Neural cell (in vitro differentiated cells): ENCODE measurements around the gene ENO1. TPM values are rescaled to one million over a fixed set of nuclear protein-coding genes. Genes with fewer than 3 reads are reported as not detected.
A peak's percentile ranks its signal among the peaks of the same experiment; 100 is the strongest.

Experiments
- H2AFZ ChIP-seq: fragments of 200-600, 300-800 bp; sonication (generic), shearing (Covaris generic); 2 replicates; pipeline ENCODE4 v1.6.0; 2014; ENCODE audit warnings: low read depth, mild to moderate bottlenecking, antibody characterized with exemption, low read length, moderate library complexity
- H3F3A ChIP-seq: fragments of 200-600 bp; shearing (Covaris generic); 2 replicates; pipeline ENCODE4 v1.6.1; 2016; ENCODE audit warnings: mild to moderate bottlenecking, moderate library complexity, mixed read lengths, antibody characterized with exemption, low read length; ENCODE audit not compliant: insufficient read depth, poor library complexity, severe bottlenecking
- H3K27ac ChIP-seq: fragments of 200-600, 300-800 bp; sonication (generic), shearing (Covaris generic); 2 replicates; pipeline ENCODE4 v1.5.1; 2014; ENCODE audit warnings: mild to moderate bottlenecking, low read length, moderate library complexity
- H3K27me3 ChIP-seq: fragments of 300-800, 200-600 bp; sonication (generic), shearing (Covaris generic); 2 replicates; pipeline ENCODE4 v1.6.0; 2014; ENCODE audit warnings: mild to moderate bottlenecking, low read depth, low read length, moderate library complexity; ENCODE audit not compliant: insufficient read depth
- H3K36me3 ChIP-seq: fragments of 300-800, 200-600 bp; sonication (generic), shearing (Covaris generic); 2 replicates; pipeline ENCODE4 v1.5.1; 2014; ENCODE audit warnings: mild to moderate bottlenecking, antibody characterized with exemption, low read length, moderate library complexity; ENCODE audit not compliant: insufficient read depth
- H3K4me2 ChIP-seq: fragments of 300-800, 200-600 bp; sonication (generic), shearing (Covaris generic); 2 replicates; pipeline ENCODE4 v1.6.0; 2014; ENCODE audit warnings: mild to moderate bottlenecking, low read length
- H3K4me3 ChIP-seq: fragments of 300-800, 200-600 bp; sonication (generic), shearing (Covaris generic); 2 replicates; pipeline ENCODE4 v1.5.1; 2014; ENCODE audit warnings: mild to moderate bottlenecking, low read length, moderate library complexity
- H3K79me2 ChIP-seq: fragments of 200-600 bp; shearing (Covaris generic); replicated peaks from 2 replicates; pipeline ENCODE4 v1.6.0; 2014; ENCODE audit warnings: mild to moderate bottlenecking, low read length, moderate library complexity; ENCODE audit not compliant: insufficient read depth
- H3K9ac ChIP-seq: fragments of 300-800, 200-600 bp; sonication (generic), shearing (Covaris generic); 2 replicates; pipeline ENCODE4 v1.6.1; 2016; ENCODE audit warnings: mild to moderate bottlenecking, low read length, mixed read lengths
- H3K9me2 ChIP-seq: fragments of 200-600 bp; shearing (Covaris generic); 2 replicates; pipeline ENCODE4 v1.6.1; 2016; ENCODE audit warnings: mild to moderate bottlenecking, low read length, mixed read lengths; ENCODE audit not compliant: insufficient read depth
- H3K9me3 ChIP-seq: fragments of 200-600, 300-800 bp; sonication (generic), shearing (Covaris generic); 2 replicates; pipeline ENCODE4 v1.6.1; 2016; ENCODE audit warnings: mild to moderate bottlenecking, mixed run types, low read length, moderate library complexity, mixed read lengths
- H4K20me1 ChIP-seq: fragments of 200-600 bp; shearing (Covaris generic); 2 replicates; pipeline ENCODE4 v1.6.1; 2016; ENCODE audit warnings: mild to moderate bottlenecking, mixed run types; ENCODE audit not compliant: insufficient read depth
- EP300 ChIP-seq: fragments of 450-650 bp; conservative IDR thresholded peaks from 2 replicates; pipeline ENCODE4 v1.6.1; 2014; ENCODE audit warnings: antibody characterized with exemption, mild to moderate bottlenecking, moderate library complexity; ENCODE audit not compliant: poor library complexity, severe bottlenecking
- EZH2 ChIP-seq: fragments of 200-600, 300-800 bp; shearing (Covaris generic), sonication (generic); IDR thresholded peaks from 2 replicates; pipeline ENCODE4 v1.6.1; 2014; ENCODE audit warnings: antibody characterized with exemption, low read length, borderline replicate concordance, mild to moderate bottlenecking; ENCODE audit not compliant: insufficient read depth, poor library complexity, severe bottlenecking
- MXI1 ChIP-seq: fragments of 450-650 bp; conservative IDR thresholded peaks from 2 replicates; pipeline ENCODE4 v1.6.1; 2014; ENCODE audit warnings: antibody characterized with exemption, mild to moderate bottlenecking; ENCODE audit not compliant: poor library complexity, severe bottlenecking
- POLR2AphosphoS5 ChIP-seq: IDR thresholded peaks from 2 replicates; pipeline ENCODE4 v1.6.1; 2012
- RAD21 ChIP-seq: fragments of 450-650 bp; conservative IDR thresholded peaks from 2 replicates; pipeline ENCODE4 v1.6.1; 2014; ENCODE audit warnings: antibody characterized with exemption, mild to moderate bottlenecking, moderate library complexity
- SMC3 ChIP-seq: fragments of 450-650 bp; conservative IDR thresholded peaks from 2 replicates; pipeline ENCODE4 v1.6.1; 2014; ENCODE audit warnings: antibody characterized with exemption, mild to moderate bottlenecking, moderate library complexity; ENCODE audit not compliant: poor library complexity
- TAF1 ChIP-seq: IDR thresholded peaks from 2 replicates; pipeline ENCODE4 v1.6.1; 2012; ENCODE audit warnings: low read depth
- polyA minus RNA-seq: library from RNA; depleted of rRNA, polyadenylated mRNA; stranded (reverse); fragments of >200 nt; gene quantifications from 2 replicates; pipeline ENCODE4 v1.2.3, GENCODE V29; 2014
- polyA plus RNA-seq: library from polyadenylated mRNA; depleted of rRNA; stranded (reverse); fragments of >200 nt; gene quantifications from 2 replicates; pipeline ENCODE4 v1.2.3, GENCODE V29; 2014
- TF ChIP-seq, protein P1 (sequence below): fragments of 450-650 bp; IDR thresholded peaks from 2 replicates; pipeline ENCODE4 v1.5.1; 2014; ENCODE audit warnings: antibody characterized with exemption, mild to moderate bottlenecking, moderate library complexity; ENCODE audit not compliant: poor library complexity, severe bottlenecking
- TF ChIP-seq, protein P2 (sequence below): IDR thresholded peaks from 2 replicates; pipeline ENCODE4 v1.6.1; 2012; ENCODE audit warnings: borderline replicate concordance

ENO1 gene
- 199 and 260 TPM in 2 replicates for polyA plus RNA-seq
- polyA minus RNA-seq = 206 and 231 TPM in 2 replicates

DNA sequence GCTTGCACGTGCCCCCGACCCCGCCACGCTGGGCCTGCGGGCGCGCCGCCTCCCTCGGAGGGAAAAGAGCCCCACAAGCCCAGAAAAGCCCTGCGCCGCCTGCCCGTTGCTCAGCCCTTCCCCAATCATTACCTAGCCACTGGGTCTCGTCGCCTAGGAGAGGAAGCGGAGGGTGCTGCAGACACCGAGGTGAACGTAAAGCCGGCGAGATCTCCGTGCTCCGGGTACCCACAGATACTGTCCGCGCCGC is at the start of gene ENO1:
ENO1 (minus strand) TSS at position 239 of the 250 bp plus-strand sequence. CDS start 3,778 bp downstream, outside the sequence.
- Histone ChIP-seq H4K20me1 (no peaks in the 10 kb centered on the region), H3K4me2 (peak within 1 kb of the TSS; percentile 86), H3K36me3 (peaks cover 5% of the 10 kb centered on the region), H3K9me2 (no peaks in the 10 kb centered on the region), H3K9me3 (no peaks in the 10 kb centered on the region), H3K9ac (peak within 1 kb of the TSS; percentile 71), H3K79me2 (peaks cover 24% of the 10 kb centered on the region), H3K27ac (peak within 1 kb of the TSS; percentile 61), H3K4me3 (peak within 1 kb of the TSS; percentile 95), H2AFZ (peak within 1 kb of the TSS; percentile 82), H3K27me3 (no peaks in the 10 kb centered on the region), H3F3A (no peaks in the 10 kb centered on the region)
- no peak for TF ChIP-seq EP300
- peak; percentile 98 for TF ChIP-seq MXI1
- peak; percentile 77 for TF ChIP-seq POLR2AphosphoS5
- TF ChIP-seq EZH2 = no peak
- peak; percentile 32 for TF ChIP-seq SMC3
- TF ChIP-seq RAD21 = no peak
- no peak for TF ChIP-seq TAF1

DNA sequence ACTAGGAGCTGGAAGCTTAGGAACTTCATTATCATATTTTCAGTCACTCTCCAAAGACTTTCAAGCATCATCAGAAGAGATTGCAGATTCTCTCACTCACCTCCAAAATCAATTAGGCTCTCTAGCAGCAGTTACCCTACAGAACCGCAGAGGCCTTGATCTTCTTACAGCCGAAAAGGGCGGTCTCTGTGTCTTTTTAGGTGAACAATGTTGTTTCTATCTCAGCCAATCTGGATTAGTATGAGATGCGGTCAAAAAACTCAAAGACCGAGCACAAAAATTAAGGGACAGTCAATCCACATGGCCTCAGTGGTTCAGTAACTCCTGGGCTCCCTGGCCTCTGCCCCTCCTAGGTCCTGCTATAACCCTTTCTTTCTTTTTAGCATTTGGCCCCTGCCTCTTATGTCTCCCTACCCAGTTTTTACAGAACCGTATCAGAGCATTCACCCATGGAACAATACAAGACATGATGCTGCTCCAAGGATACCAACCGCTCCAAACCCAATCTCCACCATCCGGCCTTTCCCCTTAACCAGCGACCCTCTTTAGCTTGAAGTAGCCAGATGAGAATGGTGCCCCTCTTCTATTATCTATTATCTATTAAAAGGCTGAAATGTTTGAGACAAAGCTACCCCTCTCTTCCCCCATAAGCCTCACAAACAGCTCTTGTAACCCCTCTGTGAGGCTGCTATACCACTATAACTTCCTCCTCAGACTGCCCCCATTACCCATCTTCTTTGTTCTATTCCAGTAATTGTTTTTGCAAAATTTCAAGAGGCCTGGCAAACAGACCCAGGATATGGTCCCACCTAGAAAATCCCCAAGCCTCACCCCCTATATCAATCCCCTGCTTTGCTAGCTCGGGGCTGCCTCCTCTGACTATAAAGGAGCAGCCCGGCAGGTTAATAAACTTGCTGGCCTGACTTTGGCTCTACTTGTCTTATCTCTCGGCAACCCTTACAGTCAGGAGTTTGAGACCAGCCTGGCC is 48.5 kb upstream of the ENO1 start:
- no peaks in the 10 kb centered on the region for H3K27me3 ChIP-seq
- no peak overlapping the region for H3K4me3 ChIP-seq
- no peak overlapping the region for H3K27ac ChIP-seq
- H4K20me1 ChIP-seq = no peaks in the 10 kb centered on the region
- no peaks in the 10 kb centered on the region for H3K79me2 ChIP-seq
- TF ChIP-seq, protein P1, sequence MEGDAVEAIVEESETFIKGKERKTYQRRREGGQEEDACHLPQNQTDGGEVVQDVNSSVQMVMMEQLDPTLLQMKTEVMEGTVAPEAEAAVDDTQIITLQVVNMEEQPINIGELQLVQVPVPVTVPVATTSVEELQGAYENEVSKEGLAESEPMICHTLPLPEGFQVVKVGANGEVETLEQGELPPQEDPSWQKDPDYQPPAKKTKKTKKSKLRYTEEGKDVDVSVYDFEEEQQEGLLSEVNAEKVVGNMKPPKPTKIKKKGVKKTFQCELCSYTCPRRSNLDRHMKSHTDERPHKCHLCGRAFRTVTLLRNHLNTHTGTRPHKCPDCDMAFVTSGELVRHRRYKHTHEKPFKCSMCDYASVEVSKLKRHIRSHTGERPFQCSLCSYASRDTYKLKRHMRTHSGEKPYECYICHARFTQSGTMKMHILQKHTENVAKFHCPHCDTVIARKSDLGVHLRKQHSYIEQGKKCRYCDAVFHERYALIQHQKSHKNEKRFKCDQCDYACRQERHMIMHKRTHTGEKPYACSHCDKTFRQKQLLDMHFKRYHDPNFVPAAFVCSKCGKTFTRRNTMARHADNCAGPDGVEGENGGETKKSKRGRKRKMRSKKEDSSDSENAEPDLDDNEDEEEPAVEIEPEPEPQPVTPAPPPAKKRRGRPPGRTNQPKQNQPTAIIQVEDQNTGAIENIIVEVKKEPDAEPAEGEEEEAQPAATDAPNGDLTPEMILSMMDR = no peak
- TF ChIP-seq SMC3 = no peak
- no peak for TF ChIP-seq POLR2AphosphoS5
- TF ChIP-seq TAF1 = no peak
- no peak overlapping the region for H3K4me2 ChIP-seq
- H3K9ac ChIP-seq = no peak overlapping the region
- no peaks in the 10 kb centered on the region for H3F3A ChIP-seq
- no peaks in the 10 kb centered on the region for H3K36me3 ChIP-seq
- H2AFZ ChIP-seq = no peak overlapping the region
- no peaks in the 10 kb centered on the region for H3K9me3 ChIP-seq
- no peaks in the 10 kb centered on the region for H3K9me2 ChIP-seq

DNA sequence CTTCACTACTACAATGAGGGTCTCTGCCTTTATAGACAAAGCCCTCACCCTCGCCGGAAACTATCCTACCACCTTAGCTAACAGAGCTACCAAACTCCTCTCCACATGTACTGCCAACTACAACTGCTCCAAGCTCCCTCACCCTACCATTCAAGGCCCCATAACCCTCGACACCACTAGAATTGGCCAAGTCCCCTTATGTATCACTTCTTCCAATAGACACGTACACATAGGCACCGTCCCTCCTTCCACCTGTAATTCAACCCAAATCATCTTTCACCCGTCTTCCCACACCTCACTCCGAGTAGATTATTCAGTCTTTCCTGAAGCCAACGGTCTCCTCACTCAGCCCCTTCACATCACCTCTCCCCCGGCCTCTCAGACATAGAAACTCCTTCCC is 47.5 kb upstream of the ENO1 start:
- Histone ChIP-seq H3K27ac (no peak overlapping the region), H3K27me3 (no peaks in the 10 kb centered on the region), H3K4me3 (no peak overlapping the region), H3K4me2 (no peak overlapping the region), H3K9me2 (no peaks in the 10 kb centered on the region), H3K79me2 (no peaks in the 10 kb centered on the region), H3K36me3 (no peaks in the 10 kb centered on the region), H2AFZ (no peak overlapping the region), H3K9ac (no peak overlapping the region), H3F3A (no peaks in the 10 kb centered on the region), H3K9me3 (no peaks in the 10 kb centered on the region), H4K20me1 (no peaks in the 10 kb centered on the region)
- TF ChIP-seq RAD21 (no peak), SMC3 (no peak), POLR2AphosphoS5 (no peak), EZH2 (no peak), TAF1 (no peak), EP300 (no peak), MXI1 (no peak)
- TF ChIP-seq, protein P2, sequence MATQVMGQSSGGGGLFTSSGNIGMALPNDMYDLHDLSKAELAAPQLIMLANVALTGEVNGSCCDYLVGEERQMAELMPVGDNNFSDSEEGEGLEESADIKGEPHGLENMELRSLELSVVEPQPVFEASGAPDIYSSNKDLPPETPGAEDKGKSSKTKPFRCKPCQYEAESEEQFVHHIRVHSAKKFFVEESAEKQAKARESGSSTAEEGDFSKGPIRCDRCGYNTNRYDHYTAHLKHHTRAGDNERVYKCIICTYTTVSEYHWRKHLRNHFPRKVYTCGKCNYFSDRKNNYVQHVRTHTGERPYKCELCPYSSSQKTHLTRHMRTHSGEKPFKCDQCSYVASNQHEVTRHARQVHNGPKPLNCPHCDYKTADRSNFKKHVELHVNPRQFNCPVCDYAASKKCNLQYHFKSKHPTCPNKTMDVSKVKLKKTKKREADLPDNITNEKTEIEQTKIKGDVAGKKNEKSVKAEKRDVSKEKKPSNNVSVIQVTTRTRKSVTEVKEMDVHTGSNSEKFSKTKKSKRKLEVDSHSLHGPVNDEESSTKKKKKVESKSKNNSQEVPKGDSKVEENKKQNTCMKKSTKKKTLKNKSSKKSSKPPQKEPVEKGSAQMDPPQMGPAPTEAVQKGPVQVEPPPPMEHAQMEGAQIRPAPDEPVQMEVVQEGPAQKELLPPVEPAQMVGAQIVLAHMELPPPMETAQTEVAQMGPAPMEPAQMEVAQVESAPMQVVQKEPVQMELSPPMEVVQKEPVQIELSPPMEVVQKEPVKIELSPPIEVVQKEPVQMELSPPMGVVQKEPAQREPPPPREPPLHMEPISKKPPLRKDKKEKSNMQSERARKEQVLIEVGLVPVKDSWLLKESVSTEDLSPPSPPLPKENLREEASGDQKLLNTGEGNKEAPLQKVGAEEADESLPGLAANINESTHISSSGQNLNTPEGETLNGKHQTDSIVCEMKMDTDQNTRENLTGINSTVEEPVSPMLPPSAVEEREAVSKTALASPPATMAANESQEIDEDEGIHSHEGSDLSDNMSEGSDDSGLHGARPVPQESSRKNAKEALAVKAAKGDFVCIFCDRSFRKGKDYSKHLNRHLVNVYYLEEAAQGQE = no peak
- TF ChIP-seq, protein P1 = no peak
